SK-N-MC (cell line): ENCODE data around the gene RALGAPA1.
"Not testable (repeated sequence)": the region's sequence is repeated elsewhere in the genome, so short reads cannot be mapped to it uniquely, and the experiment has no call there.

Experiments used
- DNase-seq: peaks from one replicate; pipeline ENCODE4 v3.0.0-alpha.2; 2011; ENCODE audit warnings: low read depth, low spot score
- H3K27ac ChIP-seq: fragments of 200-600 bp; sonication (generic); 2 replicates; pipeline ENCODE4 v1.5.1; 2016; ENCODE audit warnings: mixed run types
- H3K36me3 ChIP-seq: fragments of 200-600 bp; sonication (generic); 2 replicates; pipeline ENCODE4 v1.6.1; 2017; ENCODE audit warnings: antibody characterized with exemption, low read length, mixed read lengths; ENCODE audit not compliant: insufficient read depth
- H3K4me3 ChIP-seq: fragments of 200-600 bp; sonication (generic); 2 replicates; pipeline ENCODE4 v1.5.1; 2016
- H3K9ac ChIP-seq: fragments of 200-600 bp; sonication (generic); 2 replicates; pipeline ENCODE4 v1.8.0; 2017; ENCODE audit warnings: mixed run types, mixed read lengths; ENCODE audit not compliant: insufficient read length
- H3K9me3 ChIP-seq: fragments of 200-600 bp; sonication (generic); 2 replicates; pipeline ENCODE4 v1.6.1; 2017; ENCODE audit warnings: low read depth, mild to moderate bottlenecking, antibody characterized with exemption, low read length, moderate library complexity, mixed read lengths
- EZH2 ChIP-seq: fragments of 200-600 bp; sonication (generic); IDR thresholded peaks from one replicate; pipeline ENCODE4 v1.6.1; 2017; ENCODE audit warnings: antibody characterized with exemption
- FOXP2 ChIP-seq: optimal IDR thresholded peaks from 2 replicates; pipeline ENCODE3; 2011; ENCODE audit warnings: mild to moderate bottlenecking, moderate library complexity; ENCODE audit not compliant: insufficient read depth; ENCODE audit errors: extremely low read length, control extremely low read depth
- POLR2AphosphoS5 ChIP-seq: IDR thresholded peaks from 2 replicates; pipeline ENCODE4 v1.6.1; 2012; ENCODE audit warnings: mild to moderate bottlenecking, low read depth, low read length, borderline replicate concordance

Gene RALGAPA1

GRCh38 chr14:35754671-35755070 lies 54.4 kb downstream of the RALGAPA1 start:
- DNase-seq, result no peak
- TF ChIP-seq EZH2 (no peak), POLR2AphosphoS5 (no peak), FOXP2 (no peak)
- H3K9me3 ChIP-seq, result no peaks in the 10 kb centered on the region; the same call in 1 of the 2 replicates
- H3K4me3 ChIP-seq, result no peak overlapping the region
- peaks cover 41% of the 10 kb centered on the region for H3K36me3 ChIP-seq
- no peak overlapping the region for H3K9ac ChIP-seq
- H3K27ac ChIP-seq, result no peak overlapping the region

DNA sequence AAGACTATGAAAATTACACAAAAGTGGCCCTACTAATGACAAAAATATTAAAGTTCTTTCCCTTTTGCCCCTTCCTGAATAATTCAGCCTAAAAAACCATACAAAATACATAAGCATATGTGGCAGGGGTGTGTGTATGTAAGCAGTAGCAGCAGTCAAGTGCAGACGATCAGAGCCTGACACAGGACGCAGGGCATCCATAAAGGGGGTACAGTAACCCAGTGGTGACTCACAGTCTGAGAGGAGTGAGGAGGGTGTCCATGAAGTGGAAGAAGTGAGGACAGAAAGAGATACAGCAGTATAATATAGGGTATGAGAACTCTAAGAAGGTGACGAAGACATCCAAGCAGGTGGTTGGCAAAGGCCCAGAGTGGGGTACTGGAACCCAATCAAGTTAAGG lies 56.7 kb downstream of the RALGAPA1 start:
- peaks cover 41% of the 10 kb centered on the region for H3K36me3 ChIP-seq
- no peak overlapping the region for H3K9ac ChIP-seq
- H3K4me3 ChIP-seq, result no peak overlapping the region
- no peak for DNase-seq
- H3K27ac ChIP-seq, result no peak overlapping the region
- TF ChIP-seq FOXP2 (no peak), EZH2 (no peak), POLR2AphosphoS5 (no peak)
- no peaks in the 10 kb centered on the region; the same call in 1 of the 2 replicates for H3K9me3 ChIP-seq

DNA sequence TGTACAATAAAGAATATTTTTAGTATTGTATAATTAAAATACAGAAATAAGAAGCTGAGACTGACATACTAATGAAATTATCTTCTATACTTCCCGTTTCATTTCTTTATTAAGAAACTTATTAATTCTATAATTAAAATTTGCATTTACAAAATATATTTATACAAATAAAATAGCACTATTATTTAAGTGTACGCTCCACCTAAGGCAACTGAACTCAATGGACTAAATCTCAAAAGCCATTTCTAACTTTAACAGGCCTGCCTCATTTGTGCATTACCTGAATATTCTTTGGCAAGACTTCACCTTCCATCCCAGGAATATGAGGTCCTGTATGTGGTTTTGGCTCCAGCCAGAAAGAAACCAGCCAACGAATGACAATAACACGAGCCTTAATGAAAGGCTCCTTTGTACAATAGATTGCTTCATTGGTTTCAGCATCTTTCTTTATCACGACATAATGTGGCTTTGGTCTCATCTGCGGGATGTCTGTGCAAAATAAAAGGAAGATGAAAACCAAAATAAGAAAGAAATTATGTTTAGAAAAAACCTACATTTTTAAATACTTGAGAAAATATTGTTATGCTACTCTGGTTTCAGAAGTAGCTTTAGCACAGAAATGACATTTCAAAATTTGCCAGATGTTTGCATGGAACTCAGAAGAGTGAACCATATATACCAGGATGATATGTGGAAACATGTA lies 58.7 kb downstream of the RALGAPA1 start:
- Histone ChIP-seq H3K9me3 (no peaks in the 10 kb centered on the region; the same call in 1 of the 2 replicates), H3K36me3 (peaks cover 40% of the 10 kb centered on the region), H3K4me3 (no peak overlapping the region), H3K9ac (no peak overlapping the region), H3K27ac (no peak overlapping the region)
- DNase-seq, result no peak
- TF ChIP-seq EZH2, result no peak
- TF ChIP-seq POLR2AphosphoS5, result no peak
- TF ChIP-seq FOXP2, result no peak

DNA sequence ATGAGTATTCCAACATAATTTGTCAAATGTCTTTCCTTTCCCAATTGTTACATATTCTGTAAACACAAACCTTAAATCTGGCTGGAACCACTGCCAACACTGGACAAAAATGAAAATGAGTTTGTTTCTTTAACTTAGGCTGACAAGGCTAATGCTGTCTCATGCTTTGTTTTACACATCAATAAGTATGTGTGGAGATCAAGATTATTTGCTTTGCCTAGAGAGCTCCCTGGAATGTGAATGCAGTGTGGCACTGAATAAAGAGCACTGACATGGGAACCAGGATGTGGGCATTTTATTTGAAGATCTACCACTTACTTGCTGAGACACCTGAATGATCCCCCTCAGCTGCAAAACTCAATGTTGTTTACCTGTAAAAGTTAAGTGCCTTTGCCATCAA lies 61.7 kb downstream of the RALGAPA1 start:
- Histone ChIP-seq H3K9ac (no peak overlapping the region), H3K4me3 (no peak overlapping the region), H3K9me3 (no peaks in the 10 kb centered on the region), H3K27ac (peak overlapping the region; percentile 25; the same call in 1 of the 2 replicates), H3K36me3 (peaks cover 17% of the 10 kb centered on the region)
- TF ChIP-seq EZH2 (no peak), FOXP2 (no peak), POLR2AphosphoS5 (no peak)
- DNase-seq, result no peak

- no peaks in the 10 kb centered on the region for H3K9me3 ChIP-seq
- no peak overlapping the region for H3K9ac ChIP-seq
- TF ChIP-seq POLR2AphosphoS5 (no peak), EZH2 (no peak), FOXP2 (no peak)
- no peak overlapping the region for H3K4me3 ChIP-seq
- DNase-seq, result no peak
- peaks cover 20% of the 10 kb centered on the region for H3K36me3 ChIP-seq
- H3K27ac ChIP-seq, result no peak overlapping the region
Measured at GRCh38 chr14:35742442-35742841, 66.7 kb downstream of the RALGAPA1 start.

DNA sequence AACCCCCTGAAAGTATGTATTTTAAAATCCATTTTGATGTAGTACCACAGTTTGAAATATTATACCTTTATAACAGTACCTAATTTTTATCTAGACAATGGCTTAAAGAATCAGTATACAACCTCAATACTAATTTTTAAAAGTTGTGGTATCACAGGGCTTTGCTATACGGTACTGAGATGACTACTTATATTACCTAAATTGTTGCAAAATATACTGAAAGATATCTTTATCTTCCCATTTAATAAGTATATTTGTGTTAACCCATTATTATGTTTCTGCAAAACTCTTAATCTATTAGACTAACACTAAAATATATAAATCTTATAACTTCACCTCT lies 67.1 kb downstream of the RALGAPA1 start:
- DNase-seq, result no peak
- Histone ChIP-seq H3K27ac (no peak overlapping the region), H3K9ac (no peak overlapping the region), H3K9me3 (no peaks in the 10 kb centered on the region), H3K36me3 (peaks cover 16% of the 10 kb centered on the region), H3K4me3 (no peak overlapping the region)
- TF ChIP-seq POLR2AphosphoS5 (no peak), FOXP2 (no peak), EZH2 (no peak)

DNA sequence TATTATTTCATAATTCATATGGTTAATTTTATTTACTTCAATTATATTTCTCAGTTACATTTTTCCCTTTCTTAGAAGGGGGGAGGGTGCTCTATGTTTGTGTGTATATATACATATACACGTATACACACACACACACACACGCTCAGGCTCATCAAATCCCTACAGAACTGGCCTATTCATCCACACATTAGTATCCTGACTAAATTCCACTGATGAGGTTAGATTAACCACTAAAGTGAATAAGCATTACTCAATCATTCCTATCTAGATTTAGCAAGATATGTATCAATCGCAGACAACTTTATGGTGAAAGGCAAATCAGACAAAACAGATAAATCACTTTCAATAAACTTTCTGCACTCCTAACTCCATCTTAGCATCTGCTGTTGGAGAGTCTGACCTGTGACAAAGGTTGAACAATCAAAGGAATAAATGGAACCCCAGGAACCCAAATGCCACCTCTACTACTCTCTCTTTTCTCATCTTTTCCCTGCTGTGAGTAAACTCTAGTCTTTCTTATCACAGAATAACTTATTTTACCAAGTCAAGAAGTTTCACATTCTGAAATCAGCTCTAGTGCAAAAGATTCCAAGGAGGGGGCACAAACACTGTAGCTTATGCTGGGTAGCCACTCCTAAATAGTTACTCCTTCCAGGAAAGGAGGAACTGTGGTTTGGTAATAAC lies 67.6 kb downstream of the RALGAPA1 start:
- no peak overlapping the region for H3K9ac ChIP-seq
- no peak for DNase-seq
- no peaks in the 10 kb centered on the region for H3K9me3 ChIP-seq
- peaks cover 13% of the 10 kb centered on the region for H3K36me3 ChIP-seq
- no peak overlapping the region for H3K4me3 ChIP-seq
- TF ChIP-seq POLR2AphosphoS5 (no peak), EZH2 (no peak), FOXP2 (no peak)
- no peak overlapping the region for H3K27ac ChIP-seq

- H3K27ac ChIP-seq, result no peak overlapping the region
- no peak for DNase-seq
- H3K9ac ChIP-seq, result no peak overlapping the region
- H3K9me3 ChIP-seq, result no peaks in the 10 kb centered on the region
- H3K36me3 ChIP-seq, result peaks cover 12% of the 10 kb centered on the region
- TF ChIP-seq EZH2 (no peak), POLR2AphosphoS5 (no peak), FOXP2 (no peak)
- H3K4me3 ChIP-seq, result no peak overlapping the region
Measured at GRCh38 chr14:35740215-35740614, 68.9 kb downstream of the RALGAPA1 start.

GRCh38 chr14:35735163-35735562 lies 73.9 kb downstream of the RALGAPA1 start:
- H3K27ac ChIP-seq, H3K9ac ChIP-seq, H3K9me3 ChIP-seq, DNase-seq, H3K4me3 ChIP-seq: not testable (repeated sequence)
- peaks cover 11% of the 10 kb centered on the region; the same call in 1 of the 2 replicates for H3K36me3 ChIP-seq

- not testable (repeated sequence) for DNase-seq, H3K27ac ChIP-seq, H3K9me3 ChIP-seq, H3K4me3 ChIP-seq, H3K9ac ChIP-seq
- H3K36me3 ChIP-seq, result peaks cover 11% of the 10 kb centered on the region; the same call in 1 of the 2 replicates
Measured at GRCh38 chr14:35733510-35733909, 75.6 kb downstream of the RALGAPA1 start.
